D721Med (cell line): ENCODE data around the gene RERE.

Experiments
- DNase-seq: peaks from one replicate; pipeline ENCODE4 v3.0.0; 2011; ENCODE audit warnings: low spot score; ENCODE audit not compliant: insufficient read length
- FAIRE-seq: peaks from 2 replicates; lab custom pipeline; 2011; peaks lifted over from hg19 to GRCh38; lab: Jason Lieb, UNC
- CTCF ChIP-seq: IDR thresholded peaks from 2 replicates; pipeline ENCODE4 v1.5.1; 2012; ENCODE audit warnings: mild to moderate bottlenecking, control low read depth; ENCODE audit not compliant: insufficient read depth; ENCODE audit errors: missing control alignments

RERE gene

GRCh38 chr1:8497210-8497819, 320.1 kb downstream of the RERE start:
- TF ChIP-seq CTCF, result no peak
- FAIRE-seq, result no peak

GRCh38 chr1:8496473-8496872, 321.0 kb downstream of the RERE start:
- DNase-seq (no peak), FAIRE-seq (no peak)
- TF ChIP-seq CTCF, result no peak

More at GRCh38 chr1:8497210-8497819, 320.1 kb downstream of the RERE start:
- no peak for DNase-seq

- no peak for FAIRE-seq
Measured at GRCh38 chr1:8495928-8496401, 321.5 kb downstream of the RERE start.

GRCh38 chr1:8494681-8495080, 322.8 kb downstream of the RERE start:
- FAIRE-seq, result no peak
- DNase-seq, result no peak
- TF ChIP-seq CTCF, result no peak

More at GRCh38 chr1:8495928-8496401, 321.5 kb downstream of the RERE start:
- no peak for TF ChIP-seq CTCF
- DNase-seq, result no peak

DNA sequence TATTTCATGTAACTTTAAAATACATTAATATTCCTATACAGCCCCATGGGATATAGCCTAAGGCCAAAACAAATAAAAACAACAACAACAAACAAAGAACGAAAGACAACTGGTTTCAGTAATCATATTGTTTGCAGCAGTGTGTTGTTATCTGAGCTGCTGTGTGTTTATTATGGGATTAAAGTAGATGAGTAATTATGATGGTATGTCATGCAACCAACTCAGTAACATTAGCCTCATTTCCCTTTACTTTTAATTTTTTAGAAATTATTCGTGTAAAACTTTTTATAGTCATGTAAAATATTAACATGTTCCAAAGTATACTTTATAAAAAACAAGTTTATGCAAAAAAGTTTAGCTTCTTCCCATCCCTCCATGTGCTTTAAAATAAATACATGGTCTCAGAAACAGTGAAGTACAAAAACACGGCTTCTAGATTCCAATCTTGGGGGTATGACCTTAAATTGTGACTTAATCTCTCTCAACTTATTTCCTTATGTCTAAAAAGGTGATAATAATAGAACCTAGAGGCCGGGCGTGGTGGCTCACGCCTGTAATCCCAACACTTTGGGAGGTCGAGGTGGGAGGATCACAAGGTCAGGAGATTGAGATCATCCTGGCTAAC, 323.4 kb downstream of the RERE start:
- no peak for DNase-seq
- no peak for FAIRE-seq
- no peak for TF ChIP-seq CTCF

GRCh38 chr1:8487249-8487648, 330.2 kb downstream of the RERE start:
- TF ChIP-seq CTCF, result no peak
- DNase-seq (no peak), FAIRE-seq (no peak)

GRCh38 chr1:8486047-8486446, 331.4 kb downstream of the RERE start:
- FAIRE-seq (no peak), DNase-seq (no peak)
- no peak for TF ChIP-seq CTCF
